A549 (cell line): ENCODE measurements around the gene STMN3. TPM values are rescaled to one million over a fixed set of nuclear protein-coding genes. Genes with fewer than 3 reads are reported as not detected.
"Not testable (repeated sequence)": the region's sequence is repeated elsewhere in the genome, so short reads cannot be mapped to it uniquely, and the experiment has no call there.

ENCODE experiments used
- ATAC-seq, 2 experiments: fragments of 200-7000 bp in 1 of 2; fragments of >200 bp in 1 of 2; cut with Nextera tagmentation in 1 of 2; cut with Tn5 transposase in 1 of 2; 3 replicates each; pipeline versions ENCODE4 v1.8.0 to v1.9.1; 2018 to 2020; ENCODE audit warnings: mild to moderate bottlenecking in 1 of 2, moderate library complexity in 1 of 2
- CTCF ChIA-PET: fragments of 300-600 bp; sonication (Branson Sonifier 250); formaldehyde crosslinking; extraction: SDS; loops from one replicate; lab custom pipeline; 2021; ENCODE audit warnings: antibody characterized with exemption, inconsistent platforms; lab: Yijun Ruan, JAX
- POLR2A ChIA-PET: fragments of 350-600 bp; formaldehyde crosslinking; extraction: SDS; loops from one replicate; lab custom pipeline; 2021; ENCODE audit warnings: antibody characterized with exemption, inconsistent platforms; lab: Yijun Ruan, JAX
- DNase-seq, 2 experiments: peaks; one replicate each; pipeline versions ENCODE4 v3.0.0 to v3.0.0-alpha.2; 2011 to 2016; ENCODE audit warnings: low read depth in 1 of 2, low spot score in 1 of 2
- FAIRE-seq: peaks from 2 replicates; lab custom pipeline; 2011; peaks lifted over from hg19 to GRCh38; lab: Jason Lieb, UNC
- H3K27ac ChIP-seq, 2 experiments: fragments of >200 bp; sonication (Bioruptor Twin); formaldehyde crosslinking; 3 replicates each; pipeline ENCODE4 v1.5.1; 2016 to 2017
- H3K4me1 ChIP-seq: fragments of >200 bp; sonication (Bioruptor Twin); formaldehyde crosslinking; 3 replicates; pipeline ENCODE4 v1.6.1; 2016
- H3K4me2 ChIP-seq: fragments of >200 bp; sonication (Bioruptor Twin); formaldehyde crosslinking; 3 replicates; pipeline ENCODE4 v1.6.1; 2016
- H3K4me3 ChIP-seq: fragments of >200 bp; sonication (Bioruptor Twin); formaldehyde crosslinking; 3 replicates; pipeline ENCODE4 v1.5.1; 2016
- H3K9me3 ChIP-seq: fragments of >200 bp; sonication (Bioruptor Twin); formaldehyde crosslinking; 3 replicates; pipeline ENCODE4 v1.6.1; 2016
- BCL3 ChIP-seq: fragments of >200 bp; sonication (Bioruptor Twin); formaldehyde crosslinking; IDR thresholded peaks from 3 replicates; pipeline ENCODE4 v1.6.1; 2016
- BHLHE40 ChIP-seq: IDR thresholded peaks from 2 replicates; pipeline ENCODE4 v1.6.1; 2012; ENCODE audit warnings: low read depth, low read length, inconsistent platforms
- CTCF ChIP-seq: fragments of >200 bp; sonication (Bioruptor Twin); formaldehyde crosslinking; IDR thresholded peaks from 3 replicates; pipeline ENCODE4 v1.5.1; 2016
- ELK1 ChIP-seq: fragments of 150-350 bp; IDR thresholded peaks from 2 replicates; pipeline ENCODE4 v1.6.1; 2014; ENCODE audit warnings: low read depth, mild to moderate bottlenecking, low read length
- EP300 ChIP-seq, 2 experiments: fragments of >200 bp; sonication (Bioruptor Twin); formaldehyde crosslinking; IDR thresholded peaks; 2 replicates in 1 of 2; 3 replicates in 1 of 2; pipeline ENCODE4 v1.6.1; 2016 to 2017
- KDM1A ChIP-seq: fragments of 200-600 bp; sonication (generic); IDR thresholded peaks from 2 replicates; pipeline ENCODE4 v1.6.1; 2016; ENCODE audit warnings: low read depth, mild to moderate bottlenecking
- MAFK ChIP-seq: fragments of 450-650 bp; IDR thresholded peaks from 2 replicates; pipeline ENCODE4 v1.6.1; 2014; ENCODE audit not compliant: partially characterized antibody
- MAX ChIP-seq: IDR thresholded peaks from 2 replicates; pipeline ENCODE4 v1.6.1; 2012
- MYC ChIP-seq: IDR thresholded peaks from 2 replicates; pipeline ENCODE4 v1.6.1; 2012; ENCODE audit warnings: mild to moderate bottlenecking, inconsistent platforms, low read length, improper control_type of control experiment, borderline replicate concordance
- NPAS2 ChIP-seq: fragments of 250-450 bp; sonication (Bioruptor Pico); IDR thresholded peaks from 2 replicates; pipeline ENCODE4 v1.8.0; 2022; ENCODE audit warnings: mild to moderate bottlenecking, moderate library complexity, borderline replicate concordance
- RFX5 ChIP-seq: fragments of 450-650 bp; IDR thresholded peaks from 2 replicates; pipeline ENCODE4 v1.7.1; 2014; ENCODE audit warnings: antibody characterized with exemption, mild to moderate bottlenecking, moderate library complexity
- SMC3 ChIP-seq: fragments of >200 bp; sonication (Bioruptor Twin); formaldehyde crosslinking; IDR thresholded peaks from 3 replicates; pipeline ENCODE4 v1.6.1; 2018; ENCODE audit warnings: inconsistent platforms
- SREBF2 ChIP-seq: fragments of 450-650 bp; IDR thresholded peaks from 2 replicates; pipeline ENCODE4 v1.6.1; 2014; ENCODE audit warnings: mild to moderate bottlenecking, moderate library complexity
- USF2 ChIP-seq: fragments of 450-650 bp; IDR thresholded peaks from 2 replicates; pipeline ENCODE4 v1.6.1; 2014; ENCODE audit warnings: antibody characterized with exemption
- WGBS: methylation state at CpG from one replicate; pipeline ENCODE4 v1.1.6; 2017; ENCODE audit errors: missing lambda C conversion rate; 5-methylcytosine and 5-hydroxymethylcytosine counted together
- polyA plus RNA-seq, 4 experiments: library from polyadenylated mRNA; depleted of rRNA in 3 of 4; stranded (reverse); fragments of >200 nt; fragmentation: RNase III in 1 of 4; extraction: RNeasy Plus Mini Kit Qiagen cat#74134 plus additional on column Dnase treatment in 1 of 4; gene quantifications; 2 replicates in 3 of 4; 3 replicates in 1 of 4; pipeline ENCODE4 v1.2.3, GENCODE V29; 2011 to 2017

Gene STMN3
- polyA plus RNA-seq, 2 of the 4 experiments (the other 2 are of a cell fraction) = 2.8 to 3.2 TPM

- ChIA-PET POLR2A (interaction anchor here (0.7 kb wide), 1 partner anchor 21 kb away, joined by 3 read pairs; no protein-coding TSS in a partner anchor), CTCF (no interaction called here)
- 95% methylated on average over 9 of the region's 9 CpGs for WGBS
- TF ChIP-seq ELK1 = no peak
- H3K4me3 ChIP-seq = no peak overlapping the region
- no peaks in the 10 kb centered on the region for H3K4me1 ChIP-seq
- FAIRE-seq (no peak), ATAC-seq (no peak), DNase-seq (no peak)
- no peaks in the 10 kb centered on the region for H3K9me3 ChIP-seq
- H3K27ac ChIP-seq = no peak overlapping the region
- H3K4me2 ChIP-seq = no peak overlapping the region
Measured at GRCh38 chr20:63606686-63607085, 46.5 kb downstream of the STMN3 start.

GRCh38 chr20:63602321-63602720 is 50.9 kb downstream of the STMN3 start:
- no peak for ATAC-seq
- TF ChIP-seq USF2 = no peak
- no peak for TF ChIP-seq MYC
- TF ChIP-seq BCL3 = no peak
- no peak for TF ChIP-seq KDM1A
- no peak for TF ChIP-seq NPAS2 (CRISPR knock-in tag)
- no peak for TF ChIP-seq MAFK
- no peak for TF ChIP-seq SREBF2
- TF ChIP-seq RFX5 = no peak
- TF ChIP-seq BHLHE40 = no peak
- no peak for TF ChIP-seq MAX
- no peak for TF ChIP-seq EP300 (IDR thresholded peaks at IDR 0.05)
- TF ChIP-seq SMC3 = no peak
- no peak for TF ChIP-seq CTCF
- TF ChIP-seq, all 56 proteins: peak for 0
- POLR2A ChIA-PET = no interaction called here
- H3K4me1 ChIP-seq = no peaks in the 10 kb centered on the region
- DNase-seq = no peak
- WGBS = 82% methylated on average over 2 of the region's 3 CpGs
- H3K4me3 ChIP-seq = no peak overlapping the region
- H3K4me2 ChIP-seq = no peak overlapping the region
- no peaks in the 10 kb centered on the region for H3K9me3 ChIP-seq
- no peak overlapping the region for H3K27ac ChIP-seq
- FAIRE-seq = no peak
- CTCF ChIA-PET = interaction anchor here (0.7 to 1.5 kb wide), 2 partner anchors 65 to 352 kb away, joined by 4 to 6 read pairs; partner anchors contain the start of gene PTK6

GRCh38 chr20:63601679-63602078 is 51.5 kb downstream of the STMN3 start:
- H3K27ac ChIP-seq, H3K4me2 ChIP-seq, POLR2A ChIA-PET, H3K4me3 ChIP-seq, H3K9me3 ChIP-seq, FAIRE-seq, DNase-seq, ATAC-seq, H3K4me1 ChIP-seq: not testable (repeated sequence)
- 85% methylated on average over 5 of the region's 8 CpGs for WGBS
- CTCF ChIA-PET = interaction anchor here (0.7 to 1.5 kb wide), 2 partner anchors 64 to 353 kb away, joined by 4 to 6 read pairs; partner anchors contain the start of gene PTK6
